HL-60 (cell line): Measurements from ENCODE around the gene AKAP3.
A peak's percentile ranks its signal among the peaks of the same experiment; 100 is the strongest.

Experiments
- DNase-seq, 2 experiments: peaks; one replicate each; pipeline ENCODE4 v3.0.0-alpha.2; 2010 to 2020; ENCODE audit warnings: low read depth in 1 of 2, low spot score in 1 of 2
- H3K27ac ChIP-seq: fragments of 250-450 bp; sonication (Bioruptor Pico); replicated peaks from 2 replicates; pipeline ENCODE4 v1.5.1; 2020; ENCODE audit warnings: mild to moderate bottlenecking, moderate library complexity
- H3K27me3 ChIP-seq: fragments of 250-450 bp; sonication (Bioruptor Pico); 2 replicates; pipeline ENCODE4 v1.5.1; 2021; ENCODE audit warnings: mild to moderate bottlenecking, moderate library complexity; ENCODE audit not compliant: insufficient read depth, poor library complexity, severe bottlenecking
- H3K4me3 ChIP-seq: replicated peaks from 2 replicates; pipeline ENCODE4 v1.5.1; 2011; ENCODE audit warnings: mild to moderate bottlenecking, control low read depth, low read length; ENCODE audit not compliant: insufficient read depth
- CTCF ChIP-seq: IDR thresholded peaks from one replicate; pipeline ENCODE4 v1.5.1; 2011; ENCODE audit warnings: low read length, control low read depth, inconsistent platforms; ENCODE audit not compliant: insufficient read depth
- GABPA ChIP-seq: IDR thresholded peaks from 2 replicates; pipeline ENCODE4 v1.6.1; 2012; ENCODE audit warnings: low read depth
- POLR2AphosphoS5 ChIP-seq: IDR thresholded peaks from 2 replicates; pipeline ENCODE4 v1.6.1; 2012; ENCODE audit warnings: low read depth
- REST ChIP-seq: IDR thresholded peaks from 2 replicates; pipeline ENCODE4 v1.6.1; 2012; ENCODE audit warnings: low read depth; ENCODE audit not compliant: insufficient replicate concordance
- SPI1 ChIP-seq: IDR thresholded peaks from 2 replicates; pipeline ENCODE4 v1.6.1; 2012; ENCODE audit warnings: low read depth, mild to moderate bottlenecking, borderline replicate concordance

The AKAP3 gene

GRCh38 chr12:4609071-4609470 lies 39.8 kb downstream of the AKAP3 start:
- no peaks in the 10 kb centered on the region for H3K27me3 ChIP-seq
- no peak overlapping the region for H3K4me3 ChIP-seq
- no peak overlapping the region for H3K27ac ChIP-seq
- no peak for DNase-seq
- no peak for TF ChIP-seq CTCF

GRCh38 chr12:4607056-4607455 lies 41.8 kb downstream of the AKAP3 start:
- Histone ChIP-seq H3K27ac (no peak overlapping the region), H3K27me3 (no peaks in the 10 kb centered on the region), H3K4me3 (no peak overlapping the region)
- TF ChIP-seq REST: no peak
- TF ChIP-seq GABPA: no peak
- no peak for TF ChIP-seq CTCF
- no peak for TF ChIP-seq POLR2AphosphoS5
- no peak for TF ChIP-seq SPI1
- no peak for DNase-seq

DNA sequence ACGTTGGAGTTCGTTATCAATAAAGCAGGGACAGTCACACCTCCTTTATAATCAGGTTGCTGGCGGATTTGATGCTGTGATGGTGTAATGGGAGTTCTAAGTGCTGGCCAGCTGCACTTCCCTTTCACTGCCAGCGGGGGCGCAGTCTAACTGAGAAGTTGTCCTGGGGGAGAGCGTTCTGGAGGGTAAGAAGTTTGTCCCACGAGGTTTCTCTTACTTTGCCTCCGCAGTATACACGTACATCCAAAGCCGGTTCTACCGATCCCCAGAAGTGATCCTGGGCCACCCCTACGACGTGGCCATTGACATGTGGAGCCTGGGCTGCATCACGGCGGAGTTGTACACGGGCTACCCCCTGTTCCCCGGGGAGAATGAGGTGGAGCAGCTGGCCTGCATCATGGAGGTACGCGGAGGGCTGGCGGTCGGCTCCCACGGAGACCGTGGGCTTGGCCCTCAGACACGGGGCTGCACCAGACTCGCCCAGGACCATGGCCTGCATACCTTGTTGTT lies 44.1 kb downstream of the AKAP3 start:
- DNase-seq: peak; percentile 62 to 88
- peak overlapping the region; percentile 91 for H3K4me3 ChIP-seq
- H3K27me3 ChIP-seq: no peaks in the 10 kb centered on the region
- H3K27ac ChIP-seq: peak overlapping the region; percentile 65
- peak; percentile 26 for TF ChIP-seq REST
- TF ChIP-seq CTCF: peak; percentile 98
- TF ChIP-seq GABPA: no peak
- TF ChIP-seq SPI1: peak; percentile 86
- TF ChIP-seq POLR2AphosphoS5: peak; percentile 42

DNA sequence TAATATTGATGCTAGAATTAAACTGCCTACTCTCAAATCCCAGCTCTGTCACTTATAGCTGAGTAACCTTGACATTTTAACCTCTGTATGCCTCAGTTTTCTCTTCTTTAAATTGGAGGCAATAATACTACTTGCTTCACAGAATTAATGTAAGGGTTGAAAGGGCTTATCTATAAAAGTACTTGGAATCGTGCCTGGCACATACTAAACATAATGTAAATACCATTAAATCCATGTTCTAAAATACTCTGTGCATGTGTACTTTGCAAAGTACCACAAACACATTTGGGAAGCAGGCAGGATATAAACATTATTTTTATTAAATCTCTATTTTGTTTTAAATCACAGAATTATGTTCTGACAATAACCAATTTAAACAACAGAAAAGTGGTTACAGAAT lies 44.9 kb downstream of the AKAP3 start:
- Histone ChIP-seq H3K4me3 (no peak overlapping the region), H3K27me3 (no peaks in the 10 kb centered on the region), H3K27ac (no peak overlapping the region)
- TF ChIP-seq CTCF: no peak
- TF ChIP-seq POLR2AphosphoS5: no peak
- TF ChIP-seq GABPA: no peak
- no peak for TF ChIP-seq SPI1
- TF ChIP-seq REST: no peak
- DNase-seq: no peak
